Keratinocyte (primary cell): ENCODE data around the gene ATP1A3. TPM values are rescaled to one million over a fixed set of nuclear protein-coding genes. Genes with fewer than 3 reads are reported as not detected.

Source experiments
- DNase-seq: peaks from one replicate; pipeline ENCODE4 v3.0.0-alpha.2; 2011; ENCODE audit warnings: low read depth, missing footprints, low spot score
- FAIRE-seq: peaks from 2 replicates; lab custom pipeline; 2011; peaks lifted over from hg19 to GRCh38; lab: Jason Lieb, UNC
- H2AFZ ChIP-seq: 2 replicates; pipeline ENCODE4 v1.6.0; 2012; ENCODE audit warnings: low read length, control low read depth, inconsistent platforms; ENCODE audit not compliant: control insufficient read depth
- H3K27ac ChIP-seq: 2 replicates; pipeline ENCODE4 v1.5.1; 2011; ENCODE audit warnings: low read length; ENCODE audit not compliant: control insufficient read depth, insufficient read depth
- H3K27me3 ChIP-seq: 3 replicates; pipeline ENCODE4 v1.6.0; 2011; ENCODE audit warnings: low read length; ENCODE audit not compliant: control insufficient read depth, insufficient read depth; ENCODE audit errors: extremely low read depth
- H3K36me3 ChIP-seq, 2 experiments: 2 replicates in 1 of 2; 3 replicates in 1 of 2; pipeline ENCODE4 v1.5.1; 2011; ENCODE audit warnings: low read length in 2 of 2, mild to moderate bottlenecking in 1 of 2; ENCODE audit not compliant: control insufficient read depth in 2 of 2, insufficient read depth in 2 of 2; ENCODE audit errors: extremely low read depth in 1 of 2
- H3K4me1 ChIP-seq: 3 replicates; pipeline ENCODE4 v1.5.1; 2011; ENCODE audit warnings: low read length; ENCODE audit not compliant: control insufficient read depth, insufficient read depth; ENCODE audit errors: extremely low read depth
- H3K4me2 ChIP-seq: 3 replicates; pipeline ENCODE4 v1.6.0; 2011; ENCODE audit warnings: low read depth, low read length; ENCODE audit not compliant: control insufficient read depth, insufficient read depth; ENCODE audit errors: extremely low read depth
- H3K4me3 ChIP-seq, 3 experiments: fragments of 200-600 bp in 1 of 3; sonication (generic) in 1 of 3; 2 replicates in 2 of 3; 3 replicates in 1 of 3; pipeline ENCODE4 v1.5.1; 2011 to 2016; ENCODE audit warnings: low read length in 3 of 3, mild to moderate bottlenecking in 3 of 3, control low read depth in 2 of 3, inconsistent platforms in 1 of 3, low read depth in 1 of 3, mixed read lengths in 1 of 3, mixed run types in 1 of 3, moderate library complexity in 1 of 3; ENCODE audit not compliant: control insufficient read depth in 2 of 3, insufficient read depth in 2 of 3; ENCODE audit errors: extremely low read depth in 1 of 3
- H3K79me2 ChIP-seq: 2 replicates; pipeline ENCODE4 v1.6.0; 2012; ENCODE audit warnings: low read length; ENCODE audit not compliant: control insufficient read depth, insufficient read depth
- H3K9ac ChIP-seq: 3 replicates; pipeline ENCODE4 v1.6.0; 2011; ENCODE audit warnings: low read length; ENCODE audit not compliant: control insufficient read depth, insufficient read depth; ENCODE audit errors: extremely low read depth
- H3K9me1 ChIP-seq: 3 replicates; pipeline ENCODE4 v1.6.0; 2011; ENCODE audit warnings: low read length; ENCODE audit not compliant: control insufficient read depth, insufficient read depth; ENCODE audit errors: extremely low read depth
- H3K9me3 ChIP-seq: 2 replicates; pipeline ENCODE4 v1.5.1; 2012; ENCODE audit warnings: low read depth, low read length; ENCODE audit not compliant: control insufficient read depth
- H4K20me1 ChIP-seq: 3 replicates; pipeline ENCODE4 v1.6.0; 2011; ENCODE audit warnings: low read length; ENCODE audit not compliant: control insufficient read depth, insufficient read depth; ENCODE audit errors: extremely low read depth
- EZH2 ChIP-seq: IDR thresholded peaks from one replicate; pipeline ENCODE4 v1.6.1; 2012; ENCODE audit warnings: inconsistent platforms, mild to moderate bottlenecking, low read length, moderate library complexity
- dilution Hi-C: fragments of 300-500 bp; cut with MboI; formaldehyde crosslinking; loops from one replicate; pipeline ENCODE4 v1.7.0; 2020; ENCODE audit warnings: low sequenced_read_pairs; ENCODE audit not compliant: extremely low pct_ligation_motif_present
- polyA plus RNA-seq, 5 experiments: library from polyadenylated mRNA; depleted of rRNA in 3 of 5; stranded (reverse) in 3 of 5; stranded (forward) in 1 of 5; unstranded in 1 of 5; fragments of >200 nt; gene quantifications; 1 replicate in 1 of 5; 2 replicates in 3 of 5; 3 replicates in 1 of 5; pipeline versions ENCODE4 v1.2.1 to v1.2.3, GENCODE V29; 2011 to 2012; ENCODE audit warnings: missing spikeins in 2 of 5, low read depth in 1 of 5, low replicate concordance in 1 of 5
- TF ChIP-seq, protein P1 (sequence below), 3 experiments: IDR thresholded peaks in 1 of 3; conservative IDR thresholded peaks in 1 of 3; optimal IDR thresholded peaks in 1 of 3; 2 replicates in 2 of 3; 3 replicates in 1 of 3; pipeline versions ENCODE3 to v1.5.1; 2011; ENCODE audit warnings: low read length in 3 of 3, mild to moderate bottlenecking in 3 of 3, moderate library complexity in 2 of 3, control low read depth in 1 of 3, inconsistent platforms in 1 of 3; ENCODE audit not compliant: insufficient read depth in 2 of 3; ENCODE audit errors: extremely low read depth in 1 of 3

The ATP1A3 gene
- polyA plus RNA-seq, 1 donor (not counting 4 experiments of a cell fraction or from before 2014, with no cell fraction given) = not detected

DNA sequence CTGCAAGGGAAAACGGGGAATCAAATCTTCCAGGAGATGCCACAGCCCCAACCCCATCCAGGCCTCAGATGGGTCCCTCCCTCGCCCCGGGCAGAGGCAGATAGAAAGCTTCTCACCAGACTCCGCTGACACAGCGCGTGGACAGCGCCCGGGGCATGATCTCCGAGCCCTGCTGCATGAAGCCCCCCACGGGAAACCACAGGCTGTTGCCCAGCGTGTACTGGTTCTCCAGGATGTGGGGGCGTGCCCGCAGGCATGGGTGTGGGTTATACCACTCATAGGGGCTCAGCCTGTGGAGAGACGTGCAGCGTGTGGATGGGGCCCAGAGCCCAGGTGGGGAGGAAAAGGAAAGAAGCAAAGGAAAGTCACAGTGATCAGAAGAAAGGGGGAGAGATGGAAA, 27.2 kb upstream of the ATP1A3 start:
- H3K9me3 ChIP-seq = no peaks in the 10 kb centered on the region
- H3K79me2 ChIP-seq = no peaks in the 10 kb centered on the region
- no peak overlapping the region for H3K4me3 ChIP-seq
- no peak overlapping the region for H2AFZ ChIP-seq
- TF ChIP-seq, protein P1, sequence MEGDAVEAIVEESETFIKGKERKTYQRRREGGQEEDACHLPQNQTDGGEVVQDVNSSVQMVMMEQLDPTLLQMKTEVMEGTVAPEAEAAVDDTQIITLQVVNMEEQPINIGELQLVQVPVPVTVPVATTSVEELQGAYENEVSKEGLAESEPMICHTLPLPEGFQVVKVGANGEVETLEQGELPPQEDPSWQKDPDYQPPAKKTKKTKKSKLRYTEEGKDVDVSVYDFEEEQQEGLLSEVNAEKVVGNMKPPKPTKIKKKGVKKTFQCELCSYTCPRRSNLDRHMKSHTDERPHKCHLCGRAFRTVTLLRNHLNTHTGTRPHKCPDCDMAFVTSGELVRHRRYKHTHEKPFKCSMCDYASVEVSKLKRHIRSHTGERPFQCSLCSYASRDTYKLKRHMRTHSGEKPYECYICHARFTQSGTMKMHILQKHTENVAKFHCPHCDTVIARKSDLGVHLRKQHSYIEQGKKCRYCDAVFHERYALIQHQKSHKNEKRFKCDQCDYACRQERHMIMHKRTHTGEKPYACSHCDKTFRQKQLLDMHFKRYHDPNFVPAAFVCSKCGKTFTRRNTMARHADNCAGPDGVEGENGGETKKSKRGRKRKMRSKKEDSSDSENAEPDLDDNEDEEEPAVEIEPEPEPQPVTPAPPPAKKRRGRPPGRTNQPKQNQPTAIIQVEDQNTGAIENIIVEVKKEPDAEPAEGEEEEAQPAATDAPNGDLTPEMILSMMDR (optimal IDR thresholded peaks at IDR 0.05 in 1 of 3, IDR thresholded peaks at IDR 0.05 in 1 of 3, conservative IDR thresholded peaks at IDR 0.05 in 1 of 3; ENCODE audit: extremely low read depth in 1 of 3, insufficient read depth in 2 of 3, low read length in 3 of 3) = no peak
- TF ChIP-seq EZH2 = no peak
- DNase-seq = no peak
- H3K27me3 ChIP-seq = peaks cover 4% of the 10 kb centered on the region
- no peak overlapping the region for H3K27ac ChIP-seq
- H3K4me1 ChIP-seq = no peaks in the 10 kb centered on the region
- H4K20me1 ChIP-seq = no peaks in the 10 kb centered on the region
- H3K9me1 ChIP-seq = no peaks in the 10 kb centered on the region
- no peaks in the 10 kb centered on the region for H3K36me3 ChIP-seq
- dilution Hi-C loops = no loop called here
- H3K9ac ChIP-seq = no peak overlapping the region
- no peak for FAIRE-seq
- no peak overlapping the region for H3K4me2 ChIP-seq

DNA sequence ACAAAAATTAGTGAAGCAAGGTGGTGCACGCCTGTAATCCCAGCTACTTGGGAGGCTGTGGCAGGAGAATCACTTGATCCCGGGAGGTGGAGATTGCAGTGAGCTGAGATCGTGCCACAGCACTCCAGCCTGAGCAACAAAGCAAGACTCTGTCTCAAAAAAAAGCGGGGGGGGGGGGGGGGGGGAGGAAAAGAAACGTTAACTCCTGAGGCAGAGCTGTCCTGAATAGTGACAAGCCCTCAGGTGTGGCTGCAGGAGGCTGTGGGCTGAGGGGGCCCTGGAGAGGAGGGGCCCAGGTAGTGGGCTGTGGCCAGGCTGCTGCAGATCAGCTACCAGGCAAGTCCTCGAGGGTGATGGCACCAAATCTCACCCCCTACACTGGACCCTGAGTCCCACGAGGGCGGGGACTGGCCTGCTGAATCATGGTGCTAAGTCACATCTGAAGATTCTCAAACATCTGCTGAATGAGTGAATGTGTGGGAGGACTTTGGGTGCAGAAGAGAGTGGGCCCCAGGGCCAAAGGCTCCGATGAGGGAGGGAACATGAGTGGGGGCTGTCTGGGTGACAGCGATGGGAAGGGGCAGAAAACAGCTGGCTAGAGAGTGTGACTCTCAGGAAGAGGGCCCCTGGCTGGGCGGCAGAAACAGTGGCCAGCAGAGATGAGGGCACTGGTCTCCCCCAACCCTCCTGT, 24.6 kb upstream of the ATP1A3 start:
- Histone ChIP-seq H2AFZ (no peak overlapping the region), H3K79me2 (no peaks in the 10 kb centered on the region), H3K27me3 (peaks cover 5% of the 10 kb centered on the region), H3K9me1 (no peaks in the 10 kb centered on the region), H3K4me2 (no peak overlapping the region), H3K9me3 (no peaks in the 10 kb centered on the region), H3K9ac (no peak overlapping the region), H3K36me3 (no peaks in the 10 kb centered on the region), H3K27ac (no peak overlapping the region), H4K20me1 (no peaks in the 10 kb centered on the region), H3K4me3 (no peak overlapping the region), H3K4me1 (no peaks in the 10 kb centered on the region)
- no peak for DNase-seq
- no peak for TF ChIP-seq EZH2
- TF ChIP-seq, protein P1 (optimal IDR thresholded peaks at IDR 0.05 in 1 of 3, IDR thresholded peaks at IDR 0.05 in 1 of 3, conservative IDR thresholded peaks at IDR 0.05 in 1 of 3; ENCODE audit: extremely low read depth in 1 of 3, insufficient read depth in 2 of 3, low read length in 3 of 3) = no peak
- dilution Hi-C loops = no loop called here
- FAIRE-seq = no peak
